NCI-H460 (cell line): ENCODE measurements around the gene TBX15. TPM values are rescaled to one million over a fixed set of nuclear protein-coding genes. Genes with fewer than 3 reads are reported as not detected.
"Not testable (repeated sequence)": the region's sequence is repeated elsewhere in the genome, so short reads cannot be mapped to it uniquely, and the experiment has no call there.

Experiments used
- DNase-seq: peaks from one replicate; pipeline ENCODE4 v3.0.0-alpha.2; 2016; ENCODE audit warnings: low read depth; ENCODE audit errors: extremely low read depth
- total RNA-seq: library from RNA; depleted of rRNA; stranded (reverse); fragments of >200 nt; shearing (Covaris generic); gene quantifications from 2 replicates; pipeline ENCODE4 v1.2.3, GENCODE V29; 2014

Gene TBX15
- total RNA-seq, 1 experiment from 2014 or later = not detected

DNA sequence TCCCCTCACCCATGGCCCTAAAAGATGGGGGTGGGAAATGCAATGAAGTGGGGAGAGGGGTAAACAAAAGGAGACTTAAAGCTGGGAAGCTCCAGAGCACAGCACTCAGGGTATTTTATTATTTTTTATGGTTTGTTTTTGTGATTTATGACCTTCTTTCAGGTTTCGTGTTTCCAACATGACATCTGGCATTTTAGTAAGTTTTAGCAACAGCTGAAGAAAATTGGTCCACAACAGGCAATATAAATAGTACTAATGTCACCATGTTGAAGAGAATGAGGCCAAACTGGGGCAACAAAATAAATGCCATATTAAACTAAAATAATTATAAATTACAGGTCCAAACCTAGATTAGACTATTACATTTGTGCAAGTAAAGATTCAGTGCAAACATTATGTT lies 56.3 kb downstream of the TBX15 start:
- DNase-seq = no peak

DNA sequence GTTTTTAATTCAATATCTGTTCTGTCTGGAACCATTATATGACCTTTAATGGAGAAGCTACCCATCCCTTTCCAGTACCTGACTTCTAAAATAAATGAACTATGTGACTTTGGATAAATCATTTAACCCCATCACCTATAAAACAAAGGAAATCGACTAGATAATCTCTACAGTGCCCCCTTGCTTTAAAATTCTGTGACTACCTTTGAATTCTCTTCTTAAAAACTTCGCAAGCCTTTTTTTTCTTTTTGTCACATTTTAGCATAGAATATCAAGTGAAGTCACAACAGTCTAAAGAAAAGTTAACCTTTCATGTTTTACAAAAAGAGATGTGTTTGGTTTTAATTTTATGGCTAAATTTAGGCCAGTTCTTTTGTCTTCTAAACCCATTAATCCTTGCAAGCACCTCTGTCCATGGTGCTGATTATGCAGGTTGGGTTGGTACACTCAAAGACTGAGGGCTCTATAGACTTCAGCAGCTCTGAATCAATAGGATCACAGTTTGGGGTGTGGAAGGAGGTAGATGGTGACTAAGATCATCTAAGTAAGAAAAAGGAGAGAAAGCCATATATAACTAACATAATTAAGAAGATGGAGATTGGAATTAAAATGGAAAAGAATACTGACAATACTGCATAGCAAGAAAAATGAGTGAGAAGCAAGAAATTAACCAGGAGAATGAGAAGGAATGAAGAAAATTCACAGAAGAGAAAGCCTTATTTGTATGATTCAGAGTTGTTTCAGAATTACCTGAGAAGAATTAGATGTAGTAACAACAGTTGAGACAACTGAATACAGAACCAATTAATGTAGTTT lies 59.2 kb downstream of the TBX15 start:
- DNase-seq = peak; percentile 4

DNA sequence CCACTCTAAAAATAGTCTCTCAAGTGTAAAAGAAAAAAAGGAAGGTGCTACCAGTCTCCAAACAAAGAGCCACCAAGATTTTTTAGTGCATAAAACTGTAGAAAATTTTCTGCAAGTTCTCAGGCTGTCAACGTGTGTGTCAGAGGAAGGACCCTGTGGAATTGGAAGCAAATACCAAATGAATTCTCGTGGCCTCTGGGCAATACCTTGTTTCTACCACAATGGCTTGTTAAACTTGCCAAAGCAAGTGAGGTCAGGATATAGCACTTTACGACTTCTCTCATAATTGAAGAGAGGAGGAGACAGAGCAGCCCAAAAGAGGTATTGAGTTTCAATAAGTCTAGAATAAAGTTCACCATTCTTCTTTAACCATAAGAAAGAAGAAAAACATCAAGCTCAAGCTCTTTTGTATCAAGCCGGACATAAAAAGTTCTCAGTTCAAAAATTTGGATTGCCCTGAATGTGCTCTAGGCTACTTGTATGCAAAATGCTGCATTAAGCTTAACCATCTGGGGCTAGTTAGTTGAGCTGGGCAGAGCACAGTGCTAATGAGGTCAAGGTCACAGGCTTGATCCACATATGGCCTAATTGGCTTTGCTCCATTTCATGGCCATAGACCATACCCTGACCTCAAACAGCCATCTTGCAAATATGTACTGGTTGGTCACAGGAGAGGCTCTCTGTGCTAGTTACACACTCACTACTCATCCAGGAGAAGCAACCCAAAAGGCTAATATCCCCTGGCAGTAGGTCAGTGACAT lies 60.5 kb downstream of the TBX15 start:
- DNase-seq = no peak

DNA sequence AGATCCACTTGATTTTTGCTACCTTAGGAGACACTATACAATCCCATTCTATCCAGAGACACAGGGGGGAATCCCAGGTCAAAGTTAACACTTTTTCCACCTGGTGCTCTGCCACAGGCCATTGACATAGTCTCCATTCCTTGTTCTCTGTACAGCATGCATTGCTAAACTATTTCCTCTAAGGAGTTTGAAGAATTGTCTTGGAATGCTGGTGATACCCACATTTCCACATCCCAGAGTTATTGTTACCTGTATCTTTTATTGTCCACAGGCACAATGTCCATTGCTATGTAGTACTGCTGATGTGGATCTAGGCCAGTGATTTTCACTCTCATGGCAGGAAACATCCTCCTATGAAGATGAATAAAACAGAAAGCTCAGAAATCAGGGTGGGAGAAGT lies 61.9 kb downstream of the TBX15 start:
- DNase-seq = no peak

DNA sequence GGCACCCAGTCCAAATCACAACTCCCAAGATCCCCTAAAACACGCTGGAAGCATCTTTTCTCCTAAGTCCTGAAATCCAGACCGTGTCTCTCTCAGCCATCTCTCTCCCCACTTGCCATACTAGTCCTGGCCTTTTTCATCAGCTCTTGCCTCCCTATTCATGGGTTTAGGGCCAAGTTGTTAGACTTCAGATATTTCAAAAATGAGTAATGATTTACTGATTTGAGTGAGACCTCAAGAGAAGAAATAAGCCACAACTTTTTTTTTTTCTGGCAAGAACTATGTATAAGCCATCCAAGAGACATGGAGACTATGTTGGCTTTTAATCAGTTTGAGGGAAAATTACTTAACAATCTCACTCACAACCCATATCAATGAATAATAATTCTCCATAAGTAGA lies 62.5 kb downstream of the TBX15 start:
- DNase-seq = no peak

DNA sequence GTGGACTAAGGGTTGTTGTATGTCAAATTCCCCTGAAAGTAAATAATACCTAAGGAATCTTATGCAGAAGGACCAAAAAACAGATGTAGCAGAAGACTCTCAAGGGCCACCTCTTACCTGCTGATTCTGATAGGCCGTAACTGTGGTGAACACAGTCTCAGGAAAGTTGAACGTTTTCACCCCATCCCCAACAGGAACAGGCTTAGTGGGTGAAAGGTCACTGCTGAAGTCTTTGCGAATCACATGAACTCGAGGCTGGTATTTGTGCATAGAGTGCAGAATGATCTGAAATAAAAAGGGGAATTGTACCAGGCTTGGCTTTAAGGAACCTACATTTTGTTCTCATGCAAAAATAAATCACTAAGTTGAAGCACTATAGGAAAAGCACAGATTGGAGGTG lies 64.8 kb downstream of the TBX15 start:
- no peak for DNase-seq

DNA sequence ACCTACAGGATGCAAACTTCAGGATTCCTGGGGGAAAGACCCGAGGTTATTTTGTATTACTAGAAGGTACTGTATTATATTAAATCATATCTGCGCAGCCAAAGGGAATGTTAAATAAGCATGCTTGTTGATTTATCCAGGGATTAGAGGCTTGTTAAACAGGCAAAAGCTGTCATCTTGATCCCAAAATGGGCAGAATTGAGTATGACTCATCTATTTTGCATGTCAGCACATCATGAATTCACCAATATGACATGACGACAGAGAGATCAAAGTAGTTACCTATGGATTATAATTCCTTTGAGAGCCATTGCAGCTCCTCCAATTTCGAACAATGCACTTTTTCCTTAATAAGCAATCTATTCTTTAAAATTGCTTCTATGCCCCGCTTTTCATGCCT lies 66.1 kb downstream of the TBX15 start:
- no peak for DNase-seq

DNA sequence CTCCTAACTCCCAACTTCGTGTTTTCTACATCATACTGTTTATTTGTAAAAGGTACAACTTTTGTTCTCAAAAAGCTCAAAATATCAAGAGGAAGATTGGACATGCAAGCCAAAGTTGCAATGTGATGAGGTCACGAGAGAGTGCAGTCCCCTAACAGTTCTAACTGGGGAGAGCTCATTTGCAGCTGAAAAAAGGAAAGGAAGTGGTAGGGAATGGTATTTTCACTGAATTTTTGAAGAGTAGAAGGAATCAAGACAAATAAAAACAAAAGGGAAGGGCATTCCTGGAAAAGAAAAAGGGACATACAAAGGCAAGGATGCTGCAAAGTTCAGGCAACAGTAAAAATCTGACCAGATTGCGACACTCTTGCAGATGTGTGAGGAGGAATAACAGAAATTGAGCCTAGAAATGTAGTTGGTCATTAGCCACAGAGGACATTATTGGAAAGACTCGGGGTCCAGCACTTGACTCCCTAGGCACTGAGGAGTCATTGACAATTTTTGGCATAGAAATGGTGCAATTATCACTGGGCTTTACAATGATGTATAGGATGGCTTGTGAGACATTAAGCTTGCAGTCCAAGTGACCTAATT lies 67.9 kb downstream of the TBX15 start:
- DNase-seq = no peak

DNA sequence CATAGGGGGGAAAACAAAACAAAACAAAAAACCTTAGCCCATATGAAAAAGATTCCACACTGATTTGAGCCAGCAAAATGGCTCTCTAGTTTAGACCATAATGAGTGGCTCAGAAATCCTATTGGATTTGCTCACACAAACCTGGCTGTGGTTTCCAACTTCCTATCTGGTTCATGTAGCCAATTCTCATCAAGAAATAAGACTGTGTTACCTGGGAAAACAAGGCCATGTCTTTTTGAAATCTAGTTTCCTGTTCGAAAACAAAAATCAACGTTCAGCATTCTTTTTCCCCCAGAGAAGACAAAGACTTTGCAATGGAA lies 69.2 kb downstream of the TBX15 start:
- DNase-seq = no peak

DNA sequence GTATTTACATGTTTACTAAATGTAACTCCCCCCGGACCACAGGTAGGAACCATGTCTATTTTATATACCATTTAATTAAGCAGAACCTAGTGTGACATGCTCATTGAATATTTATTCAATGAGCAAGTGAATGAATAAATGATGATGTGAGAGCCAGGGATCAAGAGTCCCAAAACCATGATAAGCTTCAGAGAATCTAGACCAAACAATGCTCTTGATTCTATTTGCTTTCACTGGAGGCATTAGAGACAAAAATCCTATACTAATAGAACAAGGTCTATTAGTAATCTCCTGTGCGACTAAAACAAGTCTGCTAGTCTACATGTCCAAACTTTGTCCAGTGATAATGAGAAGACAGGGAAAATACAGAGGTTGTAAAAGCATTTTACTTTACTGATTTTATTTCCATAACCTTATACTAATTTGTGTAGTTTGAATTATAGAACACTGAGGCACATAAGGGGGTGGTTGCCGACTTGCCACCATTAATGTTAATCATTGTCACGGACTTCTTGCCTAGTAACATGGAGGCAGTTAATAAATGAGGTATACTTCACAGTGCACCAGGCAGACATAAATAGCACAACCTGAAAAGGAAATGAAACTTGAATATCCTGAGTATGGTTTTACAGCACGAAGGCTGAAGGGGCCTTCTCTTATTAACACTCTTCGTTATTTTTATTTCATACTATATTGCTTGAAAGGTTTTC lies 69.8 kb downstream of the TBX15 start:
- no peak for DNase-seq

DNA sequence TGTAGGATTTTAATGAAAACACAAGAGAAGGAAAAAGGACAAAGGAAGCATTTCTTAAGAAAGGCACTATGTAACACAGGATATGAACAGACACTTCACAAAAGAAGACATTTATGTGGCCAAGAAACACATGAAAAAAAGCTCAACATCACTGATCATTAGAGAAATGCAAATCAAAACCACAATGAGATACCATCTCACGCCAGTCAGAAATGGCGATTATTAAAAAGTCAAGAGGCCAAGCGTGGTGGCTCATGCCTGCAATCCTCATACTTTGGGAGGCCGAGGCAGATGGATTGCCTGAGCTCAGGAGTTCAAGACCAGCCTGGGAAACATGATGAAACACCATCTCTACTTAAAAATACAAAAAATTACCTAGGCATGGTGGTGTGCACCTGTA lies 71.8 kb downstream of the TBX15 start:
- DNase-seq = not testable (repeated sequence)

DNA sequence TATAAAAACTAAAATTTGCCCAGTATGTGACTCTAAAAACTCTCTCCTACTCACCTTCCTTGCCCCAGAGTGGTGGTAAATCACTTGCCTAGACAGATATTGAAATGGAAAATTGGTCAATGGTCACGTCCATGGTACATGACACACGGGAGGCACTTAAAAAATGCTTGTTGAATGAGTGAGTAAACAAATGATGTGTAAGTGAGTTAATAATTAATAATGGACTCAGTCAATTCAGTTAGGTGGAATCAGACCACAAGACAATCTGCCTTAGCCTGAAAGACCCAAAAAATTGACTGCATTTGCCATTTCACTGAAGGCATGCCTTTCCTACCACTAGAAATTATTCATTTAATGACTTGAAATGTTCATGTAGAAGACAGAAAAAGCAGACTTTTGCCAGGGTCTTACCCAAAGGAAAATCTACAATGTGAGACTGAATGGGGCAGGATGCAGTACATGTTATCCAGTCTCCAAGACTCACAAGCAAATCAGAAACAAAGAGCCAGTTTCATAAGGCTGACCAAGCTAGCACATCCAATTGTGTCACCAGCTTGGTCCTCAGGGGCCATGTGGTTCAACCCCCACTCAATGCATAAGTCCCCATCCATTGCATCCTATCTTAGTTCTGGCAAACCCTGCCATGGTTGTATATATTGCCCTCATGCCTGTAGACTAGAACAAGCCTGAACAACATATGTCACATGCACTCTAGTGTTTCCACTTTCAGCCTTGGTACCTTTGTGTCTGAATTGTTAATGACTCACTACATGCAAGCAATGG lies 73.6 kb downstream of the TBX15 start:
- no peak for DNase-seq

DNA sequence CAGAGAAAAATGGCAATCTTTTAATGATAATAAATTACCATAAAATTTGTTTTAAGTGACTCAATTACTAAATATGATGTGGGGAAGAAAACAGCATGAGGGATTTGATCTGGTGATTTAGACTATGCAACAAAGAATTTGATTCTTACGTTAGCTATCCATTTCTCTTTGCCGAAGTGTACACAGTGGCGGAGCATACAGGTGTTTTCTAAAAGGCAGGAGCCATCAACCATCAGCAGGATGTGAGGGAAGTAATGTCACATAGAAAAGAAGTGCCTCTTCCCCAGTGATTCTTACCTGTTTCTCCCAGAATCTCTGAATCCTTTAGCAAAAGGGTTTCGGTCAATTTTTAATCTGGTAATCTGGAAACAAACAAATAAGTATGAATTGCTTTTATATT lies 74.3 kb downstream of the TBX15 start:
- no peak for DNase-seq

DNA sequence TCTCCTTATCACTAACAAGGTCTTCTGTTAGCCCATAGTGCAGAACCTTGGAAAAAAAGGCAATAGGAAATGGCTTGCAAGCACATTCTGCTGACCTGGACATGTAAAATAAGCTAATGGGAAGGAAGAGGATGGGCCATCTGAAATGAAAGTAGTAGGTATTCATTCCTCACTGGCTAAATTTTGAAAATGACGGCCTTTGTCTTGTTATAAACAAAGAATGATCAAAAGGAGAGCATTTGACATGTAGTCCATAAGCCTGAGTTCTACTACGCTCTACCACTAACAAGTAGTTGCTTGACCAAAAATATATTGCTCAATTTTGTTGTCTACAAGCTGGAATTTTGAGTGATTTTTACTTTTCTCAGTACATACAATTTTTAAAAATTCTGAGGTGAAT lies 75.6 kb downstream of the TBX15 start:
- no peak for DNase-seq

DNA sequence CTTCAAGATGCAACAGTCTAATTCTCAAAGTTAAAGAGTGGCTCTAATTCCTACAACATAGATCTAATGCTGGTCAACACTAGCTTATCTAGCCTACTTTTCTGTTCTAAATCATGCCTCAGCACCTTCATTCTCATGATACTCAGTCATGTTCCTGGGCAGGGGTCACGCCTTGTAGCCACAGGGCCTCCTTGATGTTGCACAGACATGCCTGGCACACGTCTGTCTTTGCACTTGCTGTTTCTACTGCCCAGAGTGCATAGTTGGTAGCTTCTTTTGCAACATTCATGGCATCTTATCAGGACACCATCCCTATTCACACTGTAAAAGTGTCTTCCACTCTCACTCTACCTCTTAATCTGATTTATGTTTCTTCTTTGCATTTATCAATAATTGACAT lies 76.6 kb downstream of the TBX15 start:
- DNase-seq = no peak

DNA sequence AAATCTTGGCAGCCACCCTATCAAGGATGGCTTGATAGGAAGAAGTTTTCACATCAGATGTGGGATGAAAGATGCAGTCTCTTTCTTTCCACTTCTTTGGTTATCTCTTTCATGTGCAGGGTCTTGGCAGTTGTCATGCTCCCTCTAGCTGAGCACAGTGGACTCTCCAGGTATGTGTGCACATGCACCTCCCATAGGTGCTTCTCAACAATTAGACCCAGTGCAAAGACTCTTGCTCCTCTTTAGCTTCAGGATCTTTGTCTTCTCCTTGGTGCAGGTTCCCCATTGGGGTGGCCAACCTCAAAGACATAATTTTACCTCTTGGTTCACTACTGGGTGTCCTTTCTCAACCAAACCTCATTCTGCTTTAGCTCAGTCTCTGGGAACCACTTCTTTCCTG lies 80.7 kb downstream of the TBX15 start:
- no peak for DNase-seq

DNA sequence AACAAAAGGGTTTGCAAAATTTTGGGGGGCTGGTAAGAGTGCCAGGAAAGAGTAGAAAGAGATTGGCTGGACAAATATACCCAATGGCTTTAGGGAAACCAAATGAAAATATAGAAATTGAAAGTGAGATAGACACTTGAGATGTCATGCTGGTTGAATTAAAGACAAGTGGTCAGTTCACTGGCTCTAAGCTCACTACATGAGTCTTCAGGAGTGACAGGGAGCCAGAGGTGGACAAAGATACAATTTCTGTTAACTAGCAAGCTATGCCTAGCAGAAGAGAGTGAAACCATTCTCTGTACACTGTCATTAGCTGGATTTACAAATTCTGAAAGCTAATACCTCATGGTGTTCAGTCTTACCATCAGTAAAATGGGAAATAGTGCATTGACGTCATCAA lies 82.5 kb downstream of the TBX15 start:
- DNase-seq = no peak

DNA sequence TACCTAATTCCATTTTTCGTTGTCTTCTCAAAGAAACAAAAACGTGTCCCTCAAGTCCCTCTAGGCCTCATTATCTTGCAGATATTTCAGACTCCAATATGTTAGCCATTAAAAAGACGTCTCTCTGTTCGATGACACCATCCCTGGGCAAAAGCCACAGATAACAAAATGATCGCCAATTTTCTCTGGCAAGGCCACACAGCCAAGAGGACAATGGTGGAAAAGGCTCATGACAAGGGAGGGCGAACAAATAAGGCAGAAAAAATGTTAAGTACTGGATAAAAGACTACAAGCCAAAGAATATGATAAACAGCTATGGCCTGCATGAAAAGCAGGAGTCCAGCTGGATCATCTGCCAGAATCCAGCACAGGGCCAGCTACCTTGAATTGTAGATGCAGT lies 82.9 kb downstream of the TBX15 start:
- no peak for DNase-seq

DNA sequence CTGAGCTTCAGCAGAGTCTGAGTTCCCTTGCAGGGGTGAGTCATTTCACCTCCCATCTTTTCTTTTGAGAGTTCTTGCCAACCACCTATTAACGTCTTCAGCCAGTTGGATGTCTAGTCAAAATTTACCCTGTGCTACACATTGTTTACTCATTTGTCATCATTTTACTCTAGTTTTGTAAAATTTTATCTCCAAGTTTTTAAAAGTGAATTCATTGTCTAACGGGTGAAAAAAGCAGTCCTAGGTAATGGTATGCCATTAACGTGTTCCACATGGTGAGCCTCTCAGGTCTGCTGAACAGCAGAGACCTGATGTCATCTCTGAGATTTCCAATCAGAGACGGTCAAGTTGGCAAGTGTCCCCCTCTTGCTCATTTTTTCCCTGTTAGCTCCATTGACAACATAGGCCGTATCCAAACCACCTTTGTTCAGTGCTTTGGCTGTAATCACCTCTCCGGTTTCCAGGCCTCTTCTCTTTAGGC lies 85.4 kb downstream of the TBX15 start:
- DNase-seq = no peak

DNA sequence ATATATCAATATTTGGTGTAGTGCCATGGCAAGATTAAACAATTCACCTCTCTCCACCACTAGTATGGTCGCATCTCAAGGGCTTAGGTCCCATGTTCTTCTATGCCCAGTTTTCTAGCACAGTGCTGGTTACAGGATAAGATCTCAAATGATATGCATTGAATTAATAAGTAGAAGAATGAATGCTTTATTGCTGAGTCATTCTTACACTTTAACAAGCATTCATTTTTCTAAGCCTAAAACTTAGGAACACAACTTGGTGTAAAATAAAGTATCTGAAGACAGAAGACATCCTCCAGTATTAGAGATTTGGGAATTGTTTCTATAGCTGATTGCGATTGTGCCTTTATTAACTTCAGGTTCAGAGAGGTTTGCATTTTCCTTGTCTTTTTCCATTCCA lies 85.8 kb downstream of the TBX15 start:
- DNase-seq = no peak
